T-cell (primary cell): ENCODE results near the gene VSIG10L. TPM values are rescaled to one million over a fixed set of nuclear protein-coding genes. Genes with fewer than 3 reads are reported as not detected.
A peak's percentile ranks its signal among the peaks of the same experiment; 100 is the strongest.

ENCODE experiments used
- ATAC-seq, 4 experiments: fragments of 200-7000 bp in 3 of 4; fragments of 150-1000 bp in 1 of 4; cut with Tn5 transposase; replicated peaks in 1 of 4; 1 replicate in 3 of 4; 2 replicates in 1 of 4; pipeline ENCODE4 v1.10.0; 2021; ENCODE audit warnings: moderate library complexity in 3 of 4, mild to moderate bottlenecking in 2 of 4, moderate number of reproducible peaks in 1 of 4
- CTCF ChIA-PET, 2 donors: fragments of 300-600 bp; sonication (Branson Sonifier 250); formaldehyde crosslinking; loops; one replicate each; lab custom pipeline; 2022; ENCODE audit warnings: antibody characterized with exemption in 2 of 2; lab: Charles Lee
- POLR2A ChIA-PET, 2 donors: fragments of 300-600 bp; sonication (Branson Sonifier 250); formaldehyde crosslinking; loops; one replicate each; lab custom pipeline; 2022; ENCODE audit warnings: antibody characterized with exemption in 2 of 2; lab: Charles Lee
- DNase-seq, 35 experiments: peaks; one replicate each; pipeline versions ENCODE4 v3.0.0 to v3.0.0-alpha.2; 2013 to 2023
- H3K27ac ChIP-seq: one replicate; pipeline ENCODE4 v1.5.1; 2013; ENCODE audit warnings: low read length
- H3K27me3 ChIP-seq, 2 experiments: replicated peaks in 1 of 2; 1 replicate in 1 of 2; 2 replicates in 1 of 2; pipeline versions ENCODE4 v1.6.1 to v1.7.0; 2013; ENCODE audit warnings: low read length in 1 of 2, mixed read lengths in 1 of 2; ENCODE audit not compliant: control insufficient read depth in 2 of 2, insufficient read depth in 2 of 2; ENCODE audit errors: extremely low read depth in 1 of 2
- H3K36me3 ChIP-seq, 2 donors: 1 replicate in 1 of 2; 2 replicates in 1 of 2; pipeline versions ENCODE4 v1.6.1 to v1.7.0; 2013; ENCODE audit warnings: low read length in 1 of 2; ENCODE audit not compliant: control insufficient read depth in 2 of 2, insufficient read depth in 1 of 2; ENCODE audit errors: extremely low read depth in 1 of 2
- H3K4me1 ChIP-seq, 2 experiments: 1 replicate in 1 of 2; 2 replicates in 1 of 2; pipeline versions ENCODE4 v1.6.1 to v1.7.0; 2013; ENCODE audit warnings: low read length in 2 of 2, mixed read lengths in 1 of 2; ENCODE audit not compliant: insufficient read depth in 2 of 2, control insufficient read depth in 1 of 2; ENCODE audit errors: extremely low read depth in 1 of 2
- H3K4me3 ChIP-seq, 2 donors: 1 replicate in 1 of 2; 2 replicates in 1 of 2; pipeline versions ENCODE4 v1.5.1 to v1.7.0; 2013; ENCODE audit warnings: mild to moderate bottlenecking in 2 of 2, low read length in 1 of 2, moderate library complexity in 1 of 2; ENCODE audit not compliant: control insufficient read depth in 1 of 2; ENCODE audit errors: extremely low read depth in 1 of 2
- H3K9me3 ChIP-seq: 2 replicates; pipeline ENCODE4 v1.7.0; 2013
- H3K27ac Mint-ChIP-seq, 2 donors: one replicate each; pipeline ENCODE4 v1.8.0; 2020 to 2021; ENCODE audit warnings: mild to moderate bottlenecking in 2 of 2, mixed read lengths in 2 of 2
- H3K27me3 Mint-ChIP-seq, 2 donors: one replicate each; pipeline ENCODE4 v1.8.0; 2021 to 2022; ENCODE audit warnings: mixed read lengths in 2 of 2
- H3K36me3 Mint-ChIP-seq: one replicate; pipeline ENCODE4 v1.8.0; 2021; ENCODE audit warnings: mixed read lengths
- H3K4me1 Mint-ChIP-seq, 3 donors: one replicate each; pipeline ENCODE4 v1.8.0; 2020 to 2022; ENCODE audit warnings: mixed read lengths in 3 of 3, mild to moderate bottlenecking in 1 of 3
- H3K4me3 Mint-ChIP-seq, 3 donors: one replicate each; pipeline ENCODE4 v1.8.0; 2020 to 2022; ENCODE audit warnings: mild to moderate bottlenecking in 3 of 3, mixed read lengths in 3 of 3, moderate library complexity in 3 of 3
- H3K9me3 Mint-ChIP-seq, 3 donors: one replicate each; pipeline ENCODE4 v1.8.0; 2020 to 2022; ENCODE audit warnings: mixed read lengths in 3 of 3
- WGBS: methylation state at CpG from one replicate; pipeline ENCODE4 v1.1.5; 2013; ENCODE audit warnings: missing lambda C conversion rate; ENCODE audit not compliant: insufficient coverage; 5-methylcytosine and 5-hydroxymethylcytosine counted together
- total RNA-seq, 35 experiments: library from RNA in 6 of 35; stranded (reverse) in 6 of 35; fragments of 120-200 nt in 1 of 35; gene quantifications; one replicate each; pipeline versions ENCODE4 v1.2.1 to v1.2.4 and lab custom pipeline; 2013 to 2026

Gene VSIG10L
- total RNA-seq, 5 donors from 2014 or later (not counting 1 experiment from before 2014, with no cell fraction given), result 0.18 to 0.70 (median 0.39) TPM

GRCh38 chr19:51327066-51328001 lies 14.6 kb downstream of the VSIG10L start:
- Mint-ChIP-seq H3K4me3 (peak overlapping the region in 2 of 3 donors; percentile 55 to 59), H3K27me3 (peaks cover 60 to 77% of the 10 kb centered on the region in 2 donors), H3K36me3 (peaks cover 3% of the 10 kb centered on the region), H3K4me1 (peaks cover 6 to 7% (median 7%) of the 10 kb centered on the region in 3 donors), H3K27ac (no peak overlapping the region), H3K9me3 (peaks cover 0 to 4% (median 0%) of the 10 kb centered on the region in 3 donors)
- Histone ChIP-seq H3K4me3 (peak overlapping the region in 1 of 2 donors; percentile 40), H3K9me3 (no peaks in the 10 kb centered on the region), H3K4me1 (peaks cover 0 to 15% of the 10 kb centered on the region in 2 experiments), H3K36me3 (no peaks in the 10 kb centered on the region), H3K27me3 (peaks cover 0 to 67% of the 10 kb centered on the region in 2 experiments), H3K27ac (no peak overlapping the region)
- POLR2A ChIA-PET, result no interaction called here
- 9% methylated on average over 53 of the region's 75 CpGs for WGBS
- ATAC-seq (peak; percentile 61 to 86 (median 70)), DNase-seq (peak in 30 of 35 experiments; percentile 18 to 59 (median 33))
- CTCF ChIA-PET, result no interaction called here

GRCh38 chr19:51326216-51327065 lies 15.5 kb downstream of the VSIG10L start:
- peaks cover 0 to 73% of the 10 kb centered on the region in 2 experiments for H3K27me3 ChIP-seq
- H3K27me3 Mint-ChIP-seq, result peaks cover 54 to 72% of the 10 kb centered on the region in 2 donors
- ATAC-seq, result no peak
- H3K4me3 ChIP-seq, result no peak overlapping the region
- DNase-seq, result no peak
- peak overlapping the region in 1 of 2 donors; percentile 27 for H3K27ac Mint-ChIP-seq
- H3K36me3 Mint-ChIP-seq, result peaks cover 3% of the 10 kb centered on the region
- no peaks in the 10 kb centered on the region for H3K9me3 ChIP-seq
- CTCF ChIA-PET, result no interaction called here
- no peaks in the 10 kb centered on the region for H3K36me3 ChIP-seq
- H3K4me1 Mint-ChIP-seq, result peaks cover 6 to 7% (median 7%) of the 10 kb centered on the region in 3 donors
- H3K9me3 Mint-ChIP-seq, result peaks cover 0 to 4% (median 0%) of the 10 kb centered on the region in 3 donors
- peaks cover 0 to 15% of the 10 kb centered on the region in 2 experiments for H3K4me1 ChIP-seq
- POLR2A ChIA-PET, result no interaction called here
- WGBS, result 18% methylated on average over 20 of the region's 36 CpGs
- H3K27ac ChIP-seq, result no peak overlapping the region
- H3K4me3 Mint-ChIP-seq, result peak overlapping the region in 1 of 3 donors; percentile 59

GRCh38 chr19:51325161-51325976 lies 16.6 kb downstream of the VSIG10L start:
- Mint-ChIP-seq H3K27ac (peak overlapping the region in 1 of 2 donors; percentile 17), H3K4me1 (peaks cover 6 to 7% (median 7%) of the 10 kb centered on the region in 3 donors), H3K9me3 (no peaks in the 10 kb centered on the region), H3K36me3 (no peaks in the 10 kb centered on the region), H3K27me3 (peaks cover 51 to 69% of the 10 kb centered on the region in 2 donors), H3K4me3 (no peak overlapping the region)
- Histone ChIP-seq H3K4me1 (peaks cover 0 to 15% of the 10 kb centered on the region in 2 experiments), H3K27ac (no peak overlapping the region), H3K27me3 (peaks cover 0 to 70% of the 10 kb centered on the region in 2 experiments), H3K4me3 (no peak overlapping the region), H3K36me3 (no peaks in the 10 kb centered on the region), H3K9me3 (no peaks in the 10 kb centered on the region)
- 63% methylated on average over 26 of the region's 26 CpGs for WGBS
- POLR2A ChIA-PET, result no interaction called here
- DNase-seq (peak in 5 of 35 experiments; percentile 10 to 44 (median 15)), ATAC-seq (peak in 1 of 4 experiments; percentile 48)
- CTCF ChIA-PET, result no interaction called here

- 80% methylated on average over 6 of the region's 6 CpGs for WGBS
- Histone ChIP-seq H3K4me1 (peaks cover 0 to 15% of the 10 kb centered on the region in 2 experiments), H3K27ac (no peak overlapping the region), H3K4me3 (no peak overlapping the region), H3K27me3 (peaks cover 0 to 68% of the 10 kb centered on the region in 2 experiments), H3K36me3 (no peaks in the 10 kb centered on the region), H3K9me3 (no peaks in the 10 kb centered on the region)
- Mint-ChIP-seq H3K4me1 (peaks cover 6 to 7% (median 7%) of the 10 kb centered on the region in 3 donors), H3K9me3 (no peaks in the 10 kb centered on the region), H3K27ac (no peak overlapping the region), H3K27me3 (peaks cover 47 to 58% of the 10 kb centered on the region in 2 donors), H3K36me3 (no peaks in the 10 kb centered on the region), H3K4me3 (no peak overlapping the region)
- ChIA-PET POLR2A (no interaction called here), CTCF (no interaction called here)
- DNase-seq, result no peak
- ATAC-seq, result no peak
Measured at GRCh38 chr19:51324167-51324481, 17.8 kb downstream of the VSIG10L start.

- no peaks in the 10 kb centered on the region for H3K9me3 Mint-ChIP-seq
- Histone ChIP-seq H3K4me3 (no peak overlapping the region), H3K27me3 (peaks cover 0 to 68% of the 10 kb centered on the region in 2 experiments), H3K4me1 (peaks cover 0 to 15% of the 10 kb centered on the region in 2 experiments), H3K9me3 (no peaks in the 10 kb centered on the region), H3K27ac (no peak overlapping the region), H3K36me3 (no peaks in the 10 kb centered on the region)
- POLR2A ChIA-PET, result no interaction called here
- no peak for DNase-seq
- no peaks in the 10 kb centered on the region for H3K36me3 Mint-ChIP-seq
- peaks cover 47 to 56% of the 10 kb centered on the region in 2 donors for H3K27me3 Mint-ChIP-seq
- H3K27ac Mint-ChIP-seq, result no peak overlapping the region
- no peak for ATAC-seq
- H3K4me1 Mint-ChIP-seq, result peaks cover 6 to 7% (median 7%) of the 10 kb centered on the region in 3 donors
- CTCF ChIA-PET, result no interaction called here
- no peak overlapping the region for H3K4me3 Mint-ChIP-seq
- 81% methylated on average over 10 of the region's 29 CpGs for WGBS
Measured at GRCh38 chr19:51323481-51324166, 18.3 kb downstream of the VSIG10L start.
